PC-3 (cell line): ENCODE results near the gene FBXO11. TPM values are rescaled to one million over a fixed set of nuclear protein-coding genes. Genes with fewer than 3 reads are reported as not detected.

ENCODE experiments used
- ATAC-seq: fragments of 200-7000 bp; cut with Tn5 transposase; 2 replicates; pipeline ENCODE4 v1.9.1; 2020; ENCODE audit warnings: mild to moderate bottlenecking, moderate library complexity
- BruUV-seq: library from RNA; stranded (reverse); fragments of 400-500 nt; replicated peaks from 2 replicates; lab custom pipeline; 2021; lab: Mats Ljungman, UMichigan
- CTCF ChIA-PET: fragments of 300-600 bp; sonication (Branson Sonifier 250); formaldehyde crosslinking; loops from one replicate; lab custom pipeline; 2022; ENCODE audit warnings: antibody characterized with exemption; lab: Charles Lee
- POLR2A ChIA-PET: fragments of 300-600 bp; sonication (Branson Sonifier 250); formaldehyde crosslinking; loops from one replicate; lab custom pipeline; 2022; ENCODE audit warnings: antibody characterized with exemption; ENCODE audit not compliant: unreplicated experiment; lab: Charles Lee
- DNase-seq: peaks from one replicate; pipeline ENCODE4 v3.0.0-alpha.2; 2015
- H2AFZ ChIP-seq: fragments of 300-600 bp; sonication (generic); 2 replicates; pipeline ENCODE4 v1.6.0; 2016; ENCODE audit warnings: antibody characterized with exemption, low read length
- H3F3A ChIP-seq: fragments of 300-600 bp; sonication (generic); one replicate; pipeline ENCODE4 v1.6.0; 2017; ENCODE audit warnings: antibody characterized with exemption, low read length, control low read depth, mild to moderate bottlenecking; ENCODE audit not compliant: unreplicated experiment
- H3K27ac ChIP-seq: fragments of 300-600 bp; sonication (generic); 2 replicates; pipeline ENCODE4 v1.5.1; 2016; ENCODE audit warnings: mild to moderate bottlenecking, low read length
- H3K27me3 ChIP-seq: fragments of 300-600 bp; sonication (generic); 2 replicates; pipeline ENCODE4 v1.6.1; 2016; ENCODE audit warnings: low read length, mixed read lengths
- H3K36me3 ChIP-seq: fragments of 300-600 bp; sonication (generic); 2 replicates; pipeline ENCODE4 v1.6.1; 2016; ENCODE audit warnings: low read depth, mixed run types, low read length, mixed read lengths
- H3K4me1 ChIP-seq: fragments of 300-600 bp; sonication (generic); 2 replicates; pipeline ENCODE4 v1.5.1; 2016; ENCODE audit warnings: low read length; ENCODE audit not compliant: insufficient read depth
- H3K4me2 ChIP-seq: fragments of 300-600 bp; sonication (generic); 2 replicates; pipeline ENCODE4 v1.6.0; 2016; ENCODE audit warnings: low read length
- H3K4me3 ChIP-seq: fragments of 300-600 bp; sonication (generic); 2 replicates; pipeline ENCODE4 v1.5.1; 2016; ENCODE audit warnings: mild to moderate bottlenecking, low read length, mixed read lengths
- H3K79me2 ChIP-seq: fragments of 300-600 bp; sonication (generic); 2 replicates; pipeline ENCODE4 v1.6.1; 2017; ENCODE audit warnings: low read length, mixed read lengths
- H3K9ac ChIP-seq: fragments of 300-600 bp; sonication (generic); 2 replicates; pipeline ENCODE4 v1.6.0; 2016; ENCODE audit warnings: mild to moderate bottlenecking, low read length
- H3K9me2 ChIP-seq: fragments of 300-600 bp; sonication (generic); replicated peaks from 2 replicates; pipeline ENCODE4 v1.6.1; 2016; ENCODE audit warnings: mixed run types, low read length, mixed read lengths
- H3K9me3 ChIP-seq: fragments of 300-600 bp; sonication (generic); 2 replicates; pipeline ENCODE4 v1.6.1; 2016; ENCODE audit warnings: low read length, mixed read lengths
- H4K20me1 ChIP-seq: fragments of 300-600 bp; sonication (generic); 2 replicates; pipeline ENCODE4 v1.6.1; 2016; ENCODE audit warnings: low read length, mixed read lengths
- CTCF ChIP-seq: fragments of 300-600 bp; sonication (generic); conservative IDR thresholded peaks from 2 replicates; pipeline ENCODE4 v1.5.1; 2017; ENCODE audit warnings: antibody characterized with exemption, low read depth, mild to moderate bottlenecking, low read length
- EZH2 ChIP-seq: fragments of 300-600 bp; sonication (generic); IDR thresholded peaks from one replicate; pipeline ENCODE4 v1.6.1; 2017; ENCODE audit warnings: antibody characterized with exemption, mild to moderate bottlenecking, low read length; ENCODE audit not compliant: unreplicated experiment
- EZH2phosphoT487 ChIP-seq: fragments of 300-600 bp; sonication (generic); IDR thresholded peaks from 2 replicates; pipeline ENCODE4 v1.6.1; 2018; ENCODE audit warnings: mild to moderate bottlenecking, antibody characterized with exemption, low read length, borderline replicate concordance
- intact Hi-C: fragments of 100-400 bp; cut with micrococcal nuclease; formaldehyde crosslinking; loops from 2 replicates; pipeline ENCODE4 v1.9.0; 2023
- total RNA-seq: library from RNA; depleted of rRNA; stranded (reverse); fragments of >200 nt; gene quantifications from 2 replicates; pipeline ENCODE4 v1.2.3, GENCODE V29; 2014

FBXO11 gene
- total RNA-seq, 1 experiment from 2014 or later: 34.8 TPM

- ATAC-seq: no peak
- Histone ChIP-seq H3K27ac (no peak overlapping the region), H3K36me3 (no peaks in the 10 kb centered on the region), H3K9ac (no peak overlapping the region), H3K27me3 (no peaks in the 10 kb centered on the region), H2AFZ (no peak overlapping the region), H3F3A (no peaks in the 10 kb centered on the region), H3K9me3 (no peaks in the 10 kb centered on the region), H3K4me2 (no peak overlapping the region), H3K4me3 (no peak overlapping the region), H3K4me1 (peaks cover 12% of the 10 kb centered on the region; the same call in 1 of the 2 replicates), H3K9me2 (no peaks in the 10 kb centered on the region), H3K79me2 (peaks cover 99% of the 10 kb centered on the region), H4K20me1 (peaks cover 6% of the 10 kb centered on the region; the same call in 1 of the 2 replicates)
- TF ChIP-seq CTCF (no peak), EZH2phosphoT487 (no peak), EZH2 (no peak)
- intact Hi-C loops: loop anchor here (5.0 kb wide), 1 partner anchor 34 kb away; no protein-coding TSS in a partner anchor
- DNase-seq: no peak
- CTCF ChIA-PET: no interaction called here
- no TSS peak for BruUV-seq
- POLR2A ChIA-PET: no interaction called here
Observed at GRCh38 chr2:47868611-47869352, 37.5 kb downstream of the FBXO11 start.

GRCh38 chr2:47867205-47867604, 39.1 kb downstream of the FBXO11 start:
- CTCF ChIA-PET: interaction anchor here (0.7 kb wide), 1 partner anchor 240 kb away, joined by 3 read pairs; no protein-coding TSS in a partner anchor
- H3K27ac ChIP-seq: peak overlapping the region; percentile 16
- no peak overlapping the region for H3K9ac ChIP-seq

More at GRCh38 chr2:47867205-47867604, 39.1 kb downstream of the FBXO11 start:
- Histone ChIP-seq H3K79me2 (peaks cover 99% of the 10 kb centered on the region), H3K4me2 (peak overlapping the region; percentile 14; the same call in 1 of the 2 replicates), H3K4me1 (peaks cover 12% of the 10 kb centered on the region; the same call in 1 of the 2 replicates), H3F3A (no peaks in the 10 kb centered on the region), H3K36me3 (no peaks in the 10 kb centered on the region), H2AFZ (no peak overlapping the region), H3K4me3 (no peak overlapping the region), H3K9me3 (no peaks in the 10 kb centered on the region), H3K9me2 (no peaks in the 10 kb centered on the region), H3K27me3 (no peaks in the 10 kb centered on the region), H4K20me1 (peaks cover 6% of the 10 kb centered on the region; the same call in 1 of the 2 replicates)
- POLR2A ChIA-PET: interaction anchor here (0.5 kb wide), 2 partner anchors 40 to 577 kb away, joined by 5 read pairs; no protein-coding TSS in a partner anchor
- no TSS peak for BruUV-seq
- TF ChIP-seq CTCF (no peak), EZH2 (no peak), EZH2phosphoT487 (no peak)
- ATAC-seq (peak; percentile 89), DNase-seq (peak; percentile 76)
- intact Hi-C loops: loop anchor here (5.0 kb wide), 1 partner anchor 35 kb away; no protein-coding TSS in a partner anchor
